Measurements from ENCODE around the gene LIF. TPM values are rescaled to one million over a fixed set of nuclear protein-coding genes. Genes with fewer than 3 reads are reported as not detected.

The LIF gene
- polyA plus RNA-seq, 1 of the 3 experiments (the other 2 are of a cell fraction) = 24.6 TPM

- H3K9me2 ChIP-seq = no peaks in the 10 kb centered on the region
- TF ChIP-seq FOXJ3 (CRISPR knock-in tag; IDR thresholded peaks at IDR 0.05) (no peak), IRF3 (IDR thresholded peaks at IDR 0.05; ENCODE audit: low read depth, low read length) (no peak), FOXM1 (IDR thresholded peaks at IDR 0.05; ENCODE audit: low read depth) (no peak), JUND (IDR thresholded peaks at IDR 0.05) (no peak), RFX5 (IDR thresholded peaks at IDR 0.05; ENCODE audit: low read length) (no peak), REST (IDR thresholded peaks at IDR 0.05; ENCODE audit: low read depth, low read length) (no peak), USF2 (IDR thresholded peaks at IDR 0.05; ENCODE audit: borderline replicate concordance, low read depth, low read length) (no peak), USF1 (IDR thresholded peaks at IDR 0.05; ENCODE audit: borderline replicate concordance, low read depth) (no peak), NFIC (IDR thresholded peaks at IDR 0.05; ENCODE audit: borderline replicate concordance) (no peak), SMC3 (IDR thresholded peaks at IDR 0.05; ENCODE audit: low read depth, low read length) (no peak), FOSL2 (IDR thresholded peaks at IDR 0.05; ENCODE audit: borderline replicate concordance, low read depth) (no peak), POLR2AphosphoS5 (IDR thresholded peaks at IDR 0.05; ENCODE audit: low read depth, low read length) (no peak)
- no peaks in the 10 kb centered on the region for H3K36me3 ChIP-seq (replicated peaks in 1 of 2; ENCODE audit: control insufficient read depth in 1 of 2, insufficient read depth in 2 of 2, low read length in 1 of 2)
- H3F3A ChIP-seq (replicated peaks; ENCODE audit: insufficient read depth) = no peaks in the 10 kb centered on the region
- ChIA-PET CTCF (interaction anchor here (1.1 to 1.8 kb wide), 3 partner anchors 10 to 57 kb away, joined by 3 to 5 read pairs (median 4); no protein-coding TSS in a partner anchor), POLR2A (no interaction called here)
- no peak for DNase-seq
- H3K27me3 ChIP-seq (ENCODE audit: insufficient read depth) = no peaks in the 10 kb centered on the region
- H4K20me1 ChIP-seq (ENCODE audit: insufficient read depth) = no peaks in the 10 kb centered on the region
- no peak overlapping the region for H3K4me3 ChIP-seq (ENCODE audit: low read depth in 2 of 2, low read length in 1 of 2)
- H3K4me1 ChIP-seq (ENCODE audit: control insufficient read depth in 1 of 2, insufficient read depth in 2 of 2, low read depth in 1 of 2, low read length in 1 of 2) = peaks cover 3 to 5% of the 10 kb centered on the region in 2 experiments; a peak in 2 of 4 replicates
- H2AFZ ChIP-seq (ENCODE audit: low read depth) = no peak overlapping the region
- no peak overlapping the region for H3K9ac ChIP-seq
- H3K4me2 ChIP-seq = no peak overlapping the region
- no peaks in the 10 kb centered on the region for H3K9me3 ChIP-seq
- WGBS (ENCODE audit: low lambda C conversion rate) = 84% methylated on average over 3 of the region's 3 CpGs
- H3K27ac ChIP-seq (ENCODE audit: low read depth in 2 of 2, low read length in 1 of 2) = no peak overlapping the region
- no peaks in the 10 kb centered on the region for H3K79me2 ChIP-seq (ENCODE audit: insufficient read depth)
These were observed 16.2 kb downstream of the LIF start for GRCh38 chr22:30230330-30230729.

Measured in SK-N-SH (cell line).